ENCODE measurements around the gene KCTD21. TPM values are rescaled to one million over a fixed set of nuclear protein-coding genes. Genes with fewer than 3 reads are reported as not detected.
"Not testable (repeated sequence)": the region's sequence is repeated elsewhere in the genome, so short reads cannot be mapped to it uniquely, and the experiment has no call there.

The KCTD21 gene
- total RNA-seq = 10.0 and 10.4 TPM in 2 replicates

- no peaks in the 10 kb centered on the region for H3K27me3 Mint-ChIP-seq (ENCODE audit: low read depth)
- intact Hi-C loops (cut with micrococcal nuclease) = loop anchor here (1.0 to 5.0 kb wide), 7 partner anchors 14 to 366 kb away; partner anchors contain the start of genes AAMDC, ALG8, GAB2 and INTS4
- H3K9me3 Mint-ChIP-seq = no peaks in the 10 kb centered on the region
- peak; percentile 93 for DNase-seq (ENCODE audit: low spot score)
- H3K4me1 Mint-ChIP-seq (ENCODE audit: low read depth) = peaks cover 49% of the 10 kb centered on the region
- peak within 1 kb of the TSS; percentile 99 for H3K27ac Mint-ChIP-seq
- H3K36me3 Mint-ChIP-seq (ENCODE audit: low read depth) = peaks cover 25% of the 10 kb centered on the region
- H3K4me3 Mint-ChIP-seq (ENCODE audit: low read depth) = peak within 1 kb of the TSS; percentile 97
These were observed at the start of gene KCTD21, which contains the start of gene USP35 for GRCh38 chr11:78188286-78189173. KCTD21 (minus strand) TSS chr11:78188626; CDS start chr11:78174554, 14,072 bp downstream. USP35 (plus strand) TSS chr11:78188919; CDS start chr11:78196246, 7,327 bp downstream.

- H3K9me3 Mint-ChIP-seq = peaks cover 36% of the 10 kb centered on the region
- peaks cover 82% of the 10 kb centered on the region for H3K36me3 Mint-ChIP-seq (ENCODE audit: low read depth)
- no peak for DNase-seq (ENCODE audit: low spot score)
- H3K4me3 Mint-ChIP-seq (ENCODE audit: low read depth) = no peak overlapping the region
- H3K27me3 Mint-ChIP-seq (ENCODE audit: low read depth) = no peaks in the 10 kb centered on the region
- H3K4me1 Mint-ChIP-seq (ENCODE audit: low read depth) = peaks cover 16% of the 10 kb centered on the region
- no peak overlapping the region for H3K27ac Mint-ChIP-seq
- intact Hi-C loops (cut with micrococcal nuclease) = no loop called here
These were observed 49.0 kb upstream of the KCTD21 start for GRCh38 chr11:78237293-78238046.

DNA sequence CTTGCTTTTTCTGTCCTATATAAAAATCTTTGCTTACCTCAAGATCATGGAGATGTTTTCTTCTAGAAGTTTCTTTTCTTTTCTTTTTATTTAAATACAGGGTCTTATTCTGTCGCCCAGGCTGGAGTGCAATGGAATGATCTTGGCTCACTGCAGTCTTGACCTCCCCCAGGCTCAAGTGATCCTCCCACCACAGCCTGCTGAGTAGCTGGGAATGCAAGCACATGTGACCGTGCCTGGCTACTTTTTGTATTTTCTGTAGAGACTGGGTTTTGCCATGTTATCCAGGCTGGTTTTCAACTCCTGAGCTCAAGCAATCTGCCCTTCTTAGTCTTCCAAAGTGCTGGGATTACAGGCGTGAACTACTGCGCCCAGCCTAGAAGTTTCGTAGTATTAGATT lies 45.6 kb upstream of the KCTD21 start:
- intact Hi-C loops (cut with micrococcal nuclease) = no loop called here
- Mint-ChIP-seq H3K27ac (no peak overlapping the region), H3K9me3 (peaks cover 17% of the 10 kb centered on the region), H3K36me3 (ENCODE audit: low read depth) (peaks cover 75% of the 10 kb centered on the region), H3K4me3 (ENCODE audit: low read depth) (no peak overlapping the region), H3K27me3 (ENCODE audit: low read depth) (no peaks in the 10 kb centered on the region), H3K4me1 (ENCODE audit: low read depth) (peaks cover 47% of the 10 kb centered on the region)
- no peak for DNase-seq (ENCODE audit: low spot score)

- peaks cover 56% of the 10 kb centered on the region for H3K4me1 Mint-ChIP-seq (ENCODE audit: low read depth)
- intact Hi-C loops (cut with micrococcal nuclease); H3K27me3 Mint-ChIP-seq (ENCODE audit: low read depth): not testable (repeated sequence)
These were observed 44.6 kb upstream of the KCTD21 start for GRCh38 chr11:78233046-78233445.

DNA sequence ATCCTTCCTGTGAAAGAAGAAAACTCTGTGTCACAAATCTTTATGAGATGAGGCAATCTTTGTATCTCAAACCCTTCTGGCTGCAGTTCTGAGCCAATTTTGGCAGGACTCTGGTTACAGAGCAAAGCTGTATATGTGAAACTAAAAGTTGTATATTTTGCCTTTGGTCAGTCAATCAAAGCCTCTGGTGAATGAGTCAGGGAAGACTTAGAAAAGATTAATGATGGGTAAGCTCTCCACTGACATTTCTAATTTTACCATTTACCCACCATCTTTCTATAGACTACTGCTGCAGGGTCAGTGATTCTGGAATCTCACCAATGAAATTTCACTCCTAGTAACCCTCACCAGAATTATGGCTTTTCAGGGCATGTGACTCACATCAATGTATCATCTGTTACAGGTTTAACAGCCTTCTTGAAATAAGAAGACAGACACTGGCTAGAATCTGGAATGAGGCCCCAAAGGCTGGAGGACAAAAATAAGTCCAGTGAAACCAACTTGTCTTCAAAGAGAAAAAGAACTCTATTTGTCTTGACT lies 43.6 kb upstream of the KCTD21 start:
- Mint-ChIP-seq H3K4me1 (ENCODE audit: low read depth) (peaks cover 60% of the 10 kb centered on the region), H3K36me3 (ENCODE audit: low read depth) (peaks cover 67% of the 10 kb centered on the region), H3K27me3 (ENCODE audit: low read depth) (no peaks in the 10 kb centered on the region), H3K9me3 (peaks cover under 1% of the 10 kb centered on the region), H3K27ac (no peak overlapping the region), H3K4me3 (ENCODE audit: low read depth) (no peak overlapping the region)
- intact Hi-C loops (cut with micrococcal nuclease) = no loop called here
- DNase-seq (ENCODE audit: low spot score) = no peak

More at GRCh38 chr11:78233046-78233445, 44.6 kb upstream of the KCTD21 start:
- H3K27ac Mint-ChIP-seq; DNase-seq (ENCODE audit: low spot score); H3K4me3 Mint-ChIP-seq (ENCODE audit: low read depth): not testable (repeated sequence)
- H3K9me3 Mint-ChIP-seq = peaks cover 11% of the 10 kb centered on the region
- H3K36me3 Mint-ChIP-seq (ENCODE audit: low read depth) = peaks cover 70% of the 10 kb centered on the region

DNA sequence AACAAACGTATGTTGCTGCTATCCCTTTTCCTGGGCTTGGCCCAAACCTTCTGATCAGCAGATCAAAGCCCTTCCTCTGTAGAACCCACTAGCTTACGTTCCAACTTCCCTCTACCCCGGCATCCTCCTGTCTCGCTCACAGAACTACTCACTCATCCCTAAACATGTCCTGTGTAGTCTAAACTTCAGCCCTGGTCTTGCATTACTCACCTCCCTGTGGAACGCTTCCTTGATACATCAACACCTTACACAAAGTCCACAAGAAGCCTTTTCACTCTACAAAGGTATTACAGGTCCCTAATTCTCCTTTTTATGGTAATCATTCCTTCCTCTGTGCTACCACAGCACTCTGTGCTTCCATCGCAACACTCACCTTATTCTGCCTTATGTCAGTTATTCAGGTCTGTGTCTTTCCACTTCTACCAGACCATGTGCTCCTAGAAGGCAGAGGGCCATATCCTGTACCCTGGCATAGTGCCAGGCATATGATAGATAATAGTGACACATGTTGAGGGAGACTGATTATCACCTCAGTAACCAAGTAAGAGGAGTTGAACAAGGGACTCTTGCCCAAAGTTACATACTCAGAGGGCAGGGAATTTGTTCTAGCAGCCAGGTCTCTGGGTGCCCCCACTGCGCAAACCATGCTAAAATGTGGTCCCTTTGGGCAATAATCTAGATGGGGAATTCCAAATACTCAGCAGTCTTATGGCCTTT lies 41.9 kb upstream of the KCTD21 start:
- Mint-ChIP-seq H3K4me3 (ENCODE audit: low read depth) (no peak overlapping the region), H3K4me1 (ENCODE audit: low read depth) (peaks cover 66% of the 10 kb centered on the region), H3K9me3 (no peaks in the 10 kb centered on the region), H3K36me3 (ENCODE audit: low read depth) (peaks cover 63% of the 10 kb centered on the region), H3K27ac (peak overlapping the region; percentile 9), H3K27me3 (ENCODE audit: low read depth) (no peaks in the 10 kb centered on the region)
- intact Hi-C loops (cut with micrococcal nuclease) = no loop called here
- DNase-seq (ENCODE audit: low spot score) = no peak

DNA sequence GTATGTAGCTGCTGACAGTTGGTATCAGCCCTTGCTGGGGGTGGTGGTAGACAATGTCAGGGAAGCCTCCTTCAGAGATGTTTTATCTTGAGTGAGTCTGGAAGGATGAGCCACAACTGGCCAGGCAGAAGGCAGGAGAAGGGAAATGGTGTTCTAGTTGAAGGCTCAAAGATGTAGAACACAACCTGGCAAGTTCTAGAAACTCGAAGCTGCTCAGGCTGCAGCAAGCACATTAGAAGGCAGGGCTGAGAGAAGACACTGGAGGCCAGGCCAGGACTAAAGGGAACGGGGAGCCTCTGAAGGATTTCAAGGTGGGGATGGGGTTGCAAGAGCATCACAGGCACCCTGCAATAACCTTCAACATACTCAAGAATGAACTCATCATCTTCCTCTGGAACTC lies 40.7 kb upstream of the KCTD21 start:
- no peaks in the 10 kb centered on the region for H3K27me3 Mint-ChIP-seq (ENCODE audit: low read depth)
- peaks cover 75% of the 10 kb centered on the region for H3K4me1 Mint-ChIP-seq (ENCODE audit: low read depth)
- H3K9me3 Mint-ChIP-seq = no peaks in the 10 kb centered on the region
- intact Hi-C loops (cut with micrococcal nuclease) = loop anchor here (2.0 to 5.0 kb wide), 4 partner anchors 83 to 200 kb away; partner anchors contain the start of gene GAB2
- H3K4me3 Mint-ChIP-seq (ENCODE audit: low read depth) = no peak overlapping the region
- peaks cover 70% of the 10 kb centered on the region for H3K36me3 Mint-ChIP-seq (ENCODE audit: low read depth)
- peak overlapping the region; percentile 28 for H3K27ac Mint-ChIP-seq
- DNase-seq (ENCODE audit: low spot score) = no peak

GRCh38 chr11:78228467-78228866 lies 40.0 kb upstream of the KCTD21 start:
- peaks cover 68% of the 10 kb centered on the region for H3K36me3 Mint-ChIP-seq (ENCODE audit: low read depth)
- peak; percentile 30 for DNase-seq (ENCODE audit: low spot score)
- peaks cover 73% of the 10 kb centered on the region for H3K4me1 Mint-ChIP-seq (ENCODE audit: low read depth)
- no peak overlapping the region for H3K27ac Mint-ChIP-seq
- H3K9me3 Mint-ChIP-seq = no peaks in the 10 kb centered on the region
- no peaks in the 10 kb centered on the region for H3K27me3 Mint-ChIP-seq (ENCODE audit: low read depth)
- intact Hi-C loops (cut with micrococcal nuclease) = loop anchor here (1.0 to 5.0 kb wide), 5 partner anchors 84 to 336 kb away; partner anchors contain the start of gene GAB2
- H3K4me3 Mint-ChIP-seq (ENCODE audit: low read depth) = no peak overlapping the region

GRCh38 chr11:78227921-78228320 lies 39.5 kb upstream of the KCTD21 start:
- Mint-ChIP-seq H3K4me1 (ENCODE audit: low read depth) (peaks cover 76% of the 10 kb centered on the region), H3K9me3 (no peaks in the 10 kb centered on the region), H3K4me3 (ENCODE audit: low read depth) (no peak overlapping the region), H3K27me3 (ENCODE audit: low read depth) (no peaks in the 10 kb centered on the region), H3K36me3 (ENCODE audit: low read depth) (peaks cover 69% of the 10 kb centered on the region), H3K27ac (no peak overlapping the region)
- DNase-seq (ENCODE audit: low spot score) = no peak
- intact Hi-C loops (cut with micrococcal nuclease) = loop anchor here (1.0 to 5.0 kb wide), 8 partner anchors 39 to 336 kb away; partner anchors contain the start of genes GAB2, KCTD21 and USP35

GRCh38 chr11:78226684-78227680 lies 38.6 kb upstream of the KCTD21 start:
- Mint-ChIP-seq H3K36me3 (ENCODE audit: low read depth) (peaks cover 66% of the 10 kb centered on the region), H3K27me3 (ENCODE audit: low read depth) (no peaks in the 10 kb centered on the region), H3K4me3 (ENCODE audit: low read depth) (no peak overlapping the region), H3K4me1 (ENCODE audit: low read depth) (peaks cover 68% of the 10 kb centered on the region), H3K27ac (peak overlapping the region; percentile 95), H3K9me3 (no peaks in the 10 kb centered on the region)
- intact Hi-C loops (cut with micrococcal nuclease) = loop anchor here (1.0 to 5.0 kb wide), 5 partner anchors 38 to 170 kb away; partner anchors contain the start of genes KCTD21 and USP35
- DNase-seq (ENCODE audit: low spot score) = no peak

GRCh38 chr11:78224906-78225420 lies 36.5 kb upstream of the KCTD21 start:
- Mint-ChIP-seq H3K27me3 (ENCODE audit: low read depth) (no peaks in the 10 kb centered on the region), H3K4me3 (ENCODE audit: low read depth) (no peak overlapping the region), H3K36me3 (ENCODE audit: low read depth) (peaks cover 70% of the 10 kb centered on the region), H3K27ac (peak overlapping the region; percentile 65), H3K4me1 (ENCODE audit: low read depth) (peaks cover 57% of the 10 kb centered on the region), H3K9me3 (no peaks in the 10 kb centered on the region)
- DNase-seq (ENCODE audit: low spot score) = no peak
- intact Hi-C loops (cut with micrococcal nuclease) = loop anchor here (5.0 kb wide), 2 partner anchors 87 to 107 kb away; no protein-coding TSS in a partner anchor
